MM.1S (cell line): Measurements from ENCODE around the gene MIPEP.

Source experiments
- DNase-seq: peaks from one replicate; pipeline ENCODE4 v3.0.0-alpha.2; 2015
- H2AFZ ChIP-seq: fragments of 300-600 bp; sonication (generic); 2 replicates; pipeline ENCODE4 v1.6.0; 2016; ENCODE audit warnings: antibody characterized with exemption, low read length
- H3F3A ChIP-seq: fragments of 300-600 bp; sonication (generic); 2 replicates; pipeline ENCODE4 v1.6.1; 2016; ENCODE audit warnings: mild to moderate bottlenecking, antibody characterized with exemption, low read length, moderate library complexity, mixed read lengths; ENCODE audit not compliant: insufficient read depth
- H3K27ac ChIP-seq: fragments of 300-600 bp; sonication (generic); 2 replicates; pipeline ENCODE4 v1.5.1; 2016; ENCODE audit warnings: mild to moderate bottlenecking, low read length
- H3K27me3 ChIP-seq: fragments of 300-600 bp; sonication (generic); replicated peaks from 2 replicates; pipeline ENCODE4 v1.6.0; 2016; ENCODE audit warnings: low read length; ENCODE audit not compliant: insufficient read depth
- H3K36me3 ChIP-seq: fragments of 300-600 bp; sonication (generic); replicated peaks from 2 replicates; pipeline ENCODE4 v1.6.1; 2016; ENCODE audit warnings: mild to moderate bottlenecking, low read length, mixed read lengths; ENCODE audit not compliant: insufficient read depth
- H3K4me1 ChIP-seq: fragments of 300-600 bp; sonication (generic); 2 replicates; pipeline ENCODE4 v1.6.1; 2016; ENCODE audit warnings: low read length, mixed read lengths
- H3K4me2 ChIP-seq: fragments of 300-600 bp; sonication (generic); 2 replicates; pipeline ENCODE4 v1.6.0; 2016; ENCODE audit warnings: low read depth, low read length
- H3K4me3 ChIP-seq: fragments of 300-600 bp; sonication (generic); 2 replicates; pipeline ENCODE4 v1.5.1; 2016; ENCODE audit warnings: low read length, mixed read lengths
- H3K79me2 ChIP-seq: fragments of 300-600 bp; sonication (generic); 2 replicates; pipeline ENCODE4 v1.6.1; 2016; ENCODE audit warnings: mixed run types, low read length, mixed read lengths
- H3K9ac ChIP-seq: fragments of 300-600 bp; sonication (generic); 2 replicates; pipeline ENCODE4 v1.6.1; 2016; ENCODE audit warnings: low read length, mixed read lengths
- H3K9me2 ChIP-seq: fragments of 300-600 bp; sonication (generic); replicated peaks from 2 replicates; pipeline ENCODE4 v1.6.1; 2016; ENCODE audit warnings: mild to moderate bottlenecking, low read length, mixed read lengths; ENCODE audit not compliant: insufficient read depth
- H3K9me3 ChIP-seq: fragments of 300-600 bp; sonication (generic); replicated peaks from 2 replicates; pipeline ENCODE4 v1.6.1; 2016; ENCODE audit warnings: mild to moderate bottlenecking, low read length, mixed read lengths; ENCODE audit not compliant: insufficient read depth
- H4K20me1 ChIP-seq: fragments of 300-600 bp; sonication (generic); 2 replicates; pipeline ENCODE4 v1.6.1; 2016; ENCODE audit warnings: mild to moderate bottlenecking, low read length, moderate library complexity, mixed read lengths; ENCODE audit not compliant: insufficient read depth
- CTCF ChIP-seq: fragments of 300-600 bp; sonication (generic); IDR thresholded peaks from 2 replicates; pipeline ENCODE4 v1.5.1; 2016; ENCODE audit warnings: antibody characterized with exemption, low read length, mixed read lengths
- EZH2 ChIP-seq: fragments of 300-600 bp; sonication (generic); optimal IDR thresholded peaks from 2 replicates; pipeline ENCODE3; 2017; ENCODE audit warnings: low read depth, mild to moderate bottlenecking, antibody characterized with exemption, low read length, mixed read lengths
- EZH2phosphoT487 ChIP-seq: fragments of 300-600 bp; sonication (generic); IDR thresholded peaks from 2 replicates; pipeline ENCODE4 v1.6.1; 2018; ENCODE audit warnings: antibody characterized with exemption, low read length

The MIPEP gene

DNA sequence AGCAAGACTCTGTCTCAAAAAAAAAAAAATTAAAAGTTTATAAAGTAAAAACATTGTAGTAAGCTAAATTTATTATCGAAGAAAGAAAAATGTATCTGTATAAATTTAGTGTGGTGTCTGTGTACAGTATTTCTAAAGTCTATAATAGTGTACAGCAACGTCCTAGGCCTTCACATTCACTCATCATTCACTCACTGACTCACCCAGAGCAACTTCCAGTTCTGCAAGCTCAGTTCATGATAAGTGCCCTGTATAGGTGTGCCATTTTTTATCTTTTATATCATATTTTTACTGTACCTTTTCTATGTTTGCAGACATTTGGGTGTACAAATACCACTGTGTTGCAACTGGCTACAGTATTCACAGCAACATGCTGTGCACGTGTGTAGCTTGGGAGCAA, 200.9 kb downstream of the MIPEP start:
- Histone ChIP-seq H3K4me2 (no peak overlapping the region), H3K9me3 (no peaks in the 10 kb centered on the region), H2AFZ (no peak overlapping the region), H3K9me2 (no peaks in the 10 kb centered on the region), H3K36me3 (no peaks in the 10 kb centered on the region), H3K27me3 (no peaks in the 10 kb centered on the region), H3K4me3 (no peak overlapping the region), H3K9ac (no peak overlapping the region), H3F3A (no peaks in the 10 kb centered on the region), H3K4me1 (no peaks in the 10 kb centered on the region), H3K79me2 (no peaks in the 10 kb centered on the region), H4K20me1 (no peaks in the 10 kb centered on the region), H3K27ac (no peak overlapping the region)
- no peak for DNase-seq
- TF ChIP-seq EZH2 (no peak), CTCF (no peak), EZH2phosphoT487 (no peak)

GRCh38 chr13:23687614-23688013, 201.6 kb downstream of the MIPEP start:
- no peak overlapping the region for H3K27ac ChIP-seq
- no peaks in the 10 kb centered on the region for H3K4me1 ChIP-seq
- H3K9me2 ChIP-seq, result no peaks in the 10 kb centered on the region
- no peak overlapping the region for H2AFZ ChIP-seq
- H3K27me3 ChIP-seq, result no peaks in the 10 kb centered on the region
- no peak overlapping the region for H3K9ac ChIP-seq
- no peaks in the 10 kb centered on the region for H4K20me1 ChIP-seq
- H3K79me2 ChIP-seq, result no peaks in the 10 kb centered on the region
- H3K36me3 ChIP-seq, result no peaks in the 10 kb centered on the region
- H3K9me3 ChIP-seq, result no peaks in the 10 kb centered on the region
- H3K4me3 ChIP-seq, result no peak overlapping the region
- H3F3A ChIP-seq, result no peaks in the 10 kb centered on the region
- H3K4me2 ChIP-seq, result no peak overlapping the region
- no peak for DNase-seq
- TF ChIP-seq EZH2phosphoT487 (no peak), CTCF (no peak)

- no peak overlapping the region for H3K4me2 ChIP-seq
- H3K27me3 ChIP-seq, result no peaks in the 10 kb centered on the region
- H3K9me2 ChIP-seq, result no peaks in the 10 kb centered on the region
- no peak overlapping the region for H2AFZ ChIP-seq
- no peaks in the 10 kb centered on the region for H3K9me3 ChIP-seq
- H3K27ac ChIP-seq, result no peak overlapping the region
- no peak overlapping the region for H3K9ac ChIP-seq
- no peak for DNase-seq
- no peak for TF ChIP-seq EZH2phosphoT487
- TF ChIP-seq CTCF, result no peak
- no peak for TF ChIP-seq EZH2
- H4K20me1 ChIP-seq, result no peaks in the 10 kb centered on the region
- no peaks in the 10 kb centered on the region for H3K79me2 ChIP-seq
- H3K36me3 ChIP-seq, result no peaks in the 10 kb centered on the region
- no peak overlapping the region for H3K4me3 ChIP-seq
- no peaks in the 10 kb centered on the region for H3F3A ChIP-seq
- H3K4me1 ChIP-seq, result no peaks in the 10 kb centered on the region
These were observed 202.3 kb downstream of the MIPEP start for GRCh38 chr13:23686948-23687347.
